Panc1 (cell line): ENCODE results near the gene MYO18A. TPM values are rescaled to one million over a fixed set of nuclear protein-coding genes. Genes with fewer than 3 reads are reported as not detected.

ENCODE experiments used
- ATAC-seq: fragments of 200-7000 bp; cut with Tn5 transposase; 2 replicates; pipeline ENCODE4 v1.9.1; 2020; ENCODE audit warnings: mild to moderate bottlenecking, moderate library complexity
- BruUV-seq: library from RNA; stranded (reverse); fragments of 400-500 nt; replicated peaks from 2 replicates; lab custom pipeline; 2021; lab: Mats Ljungman, UMichigan
- CTCF ChIA-PET: fragments of 300-600 bp; sonication (Branson Sonifier 250); formaldehyde crosslinking; loops from one replicate; lab custom pipeline; 2022; ENCODE audit warnings: antibody characterized with exemption; lab: Charles Lee
- POLR2A ChIA-PET: fragments of 300-600 bp; sonication (Branson Sonifier 250); formaldehyde crosslinking; loops from one replicate; lab custom pipeline; 2022; ENCODE audit warnings: antibody characterized with exemption; lab: Charles Lee
- DNase-seq: peaks from one replicate; pipeline ENCODE4 v3.0.0-alpha.2; 2010; ENCODE audit warnings: low read depth, low spot score
- H3K27ac ChIP-seq: 2 replicates; pipeline ENCODE4 v1.5.1; 2011; ENCODE audit warnings: mild to moderate bottlenecking, low read length, inconsistent platforms
- H3K27me3 ChIP-seq: fragments of 200-500 bp; sonication (Bioruptor generic); 2 replicates; pipeline ENCODE4 v1.6.0; 2014; ENCODE audit warnings: low read length, inconsistent platforms; ENCODE audit not compliant: control insufficient read depth, insufficient read depth
- H3K36me3 ChIP-seq: fragments of 200-500 bp; sonication (Bioruptor generic); 2 replicates; pipeline ENCODE4 v1.5.1; 2014; ENCODE audit warnings: inconsistent platforms, mild to moderate bottlenecking, low read length, moderate library complexity; ENCODE audit not compliant: control insufficient read depth, insufficient read depth
- H3K4me1 ChIP-seq: 2 replicates; pipeline ENCODE4 v1.5.1; 2011; ENCODE audit warnings: inconsistent platforms, mild to moderate bottlenecking, low read length, moderate library complexity; ENCODE audit not compliant: control insufficient read depth, insufficient read depth
- H3K4me3 ChIP-seq, 2 experiments: 2 replicates each; pipeline ENCODE4 v1.5.1; 2011 to 2012; ENCODE audit warnings: low read depth in 2 of 2, low read length in 2 of 2, mild to moderate bottlenecking in 2 of 2, inconsistent platforms in 1 of 2, moderate library complexity in 1 of 2
- H3K9me3 ChIP-seq: fragments of 200-500 bp; sonication (Bioruptor generic); 2 replicates; pipeline ENCODE4 v1.5.1; 2014; ENCODE audit warnings: low read depth, mild to moderate bottlenecking, inconsistent platforms, low read length, moderate library complexity; ENCODE audit not compliant: control insufficient read depth, insufficient read depth
- POLR2AphosphoS5 ChIP-seq: IDR thresholded peaks from 2 replicates; pipeline ENCODE4 v1.6.1; 2012; ENCODE audit warnings: mild to moderate bottlenecking, low read depth, low read length, moderate library complexity
- SIN3A ChIP-seq: IDR thresholded peaks from 2 replicates; pipeline ENCODE4 v1.6.1; 2012; ENCODE audit warnings: low read depth, mild to moderate bottlenecking, low read length, moderate library complexity, borderline replicate concordance; ENCODE audit not compliant: insufficient read depth
- TCF7L2 ChIP-seq: IDR thresholded peaks from 2 replicates; pipeline ENCODE4 v1.6.1; 2011; ENCODE audit warnings: mild to moderate bottlenecking, low read depth, low read length, inconsistent platforms
- in situ Hi-C: cut with HindIII; loops from 2 replicates; pipeline ENCODE4 v1.10.0; 2016; ENCODE audit warnings: low sequenced_read_pairs, low pct_unique_long_range_greater_than_20kb
- intact Hi-C: fragments of 100-400 bp; cut with micrococcal nuclease; formaldehyde crosslinking; loops from one replicate; pipeline ENCODE4 v1.10.0; 2022; ENCODE audit not compliant: unreplicated experiment
- total RNA-seq: library from RNA; stranded (reverse); gene quantifications from one replicate; pipeline ENCODE4 v1.2.1, GENCODE V29; 2021; ENCODE audit not compliant: unreplicated experiment
- TF ChIP-seq, protein P1 (sequence below), 2 experiments: IDR thresholded peaks; 2 replicates each; pipeline ENCODE4 v1.6.1; 2011 to 2012; ENCODE audit warnings: low read depth in 2 of 2, control low read depth in 1 of 2, low read length in 1 of 2, mild to moderate bottlenecking in 1 of 2, moderate library complexity in 1 of 2; ENCODE audit not compliant: insufficient read depth in 1 of 2
- TF ChIP-seq, protein P2 (sequence below): fragments of 450-650 bp; IDR thresholded peaks from 2 replicates; pipeline ENCODE4 v1.5.1; 2017; ENCODE audit warnings: mild to moderate bottlenecking

MYO18A gene
- total RNA-seq, 1 experiment from 2014 or later = 108 TPM

DNA sequence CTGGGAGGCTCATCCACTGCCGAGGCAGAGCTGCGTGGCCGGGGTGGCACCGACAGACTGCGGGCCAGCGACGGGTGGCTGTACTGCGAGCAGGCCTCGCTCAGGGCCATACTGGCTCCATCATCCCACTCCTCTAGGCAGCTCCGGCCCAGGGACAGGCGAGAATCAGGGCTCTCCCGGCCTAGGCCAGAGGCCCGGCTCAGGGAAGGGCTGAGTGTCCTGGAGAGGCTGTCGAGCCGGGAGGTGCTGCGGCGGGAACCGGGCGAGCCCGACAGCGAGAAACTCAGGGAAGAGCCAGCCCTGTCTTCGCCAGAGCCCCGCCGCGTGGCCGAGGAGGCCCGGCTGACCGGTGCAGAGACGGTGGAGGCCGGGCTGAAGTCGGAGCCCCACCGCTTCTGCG is 99.9 kb downstream of the MYO18A start:
- Histone ChIP-seq H3K4me3 (no peak overlapping the region), H3K27me3 (no peaks in the 10 kb centered on the region), H3K9me3 (no peaks in the 10 kb centered on the region), H3K4me1 (no peaks in the 10 kb centered on the region), H3K36me3 (peaks cover 5% of the 10 kb centered on the region), H3K27ac (no peak overlapping the region)
- intact Hi-C loops (no loop called here), in situ Hi-C loops (no loop called here)
- ATAC-seq = no peak
- ChIA-PET POLR2A (interaction anchor here (1.1 kb wide), 1 partner anchor 20 kb away, joined by 4 read pairs; no protein-coding TSS in a partner anchor), CTCF (no interaction called here)
- no peak for DNase-seq
- BruUV-seq = no TSS peak
- TF ChIP-seq, protein P1, sequence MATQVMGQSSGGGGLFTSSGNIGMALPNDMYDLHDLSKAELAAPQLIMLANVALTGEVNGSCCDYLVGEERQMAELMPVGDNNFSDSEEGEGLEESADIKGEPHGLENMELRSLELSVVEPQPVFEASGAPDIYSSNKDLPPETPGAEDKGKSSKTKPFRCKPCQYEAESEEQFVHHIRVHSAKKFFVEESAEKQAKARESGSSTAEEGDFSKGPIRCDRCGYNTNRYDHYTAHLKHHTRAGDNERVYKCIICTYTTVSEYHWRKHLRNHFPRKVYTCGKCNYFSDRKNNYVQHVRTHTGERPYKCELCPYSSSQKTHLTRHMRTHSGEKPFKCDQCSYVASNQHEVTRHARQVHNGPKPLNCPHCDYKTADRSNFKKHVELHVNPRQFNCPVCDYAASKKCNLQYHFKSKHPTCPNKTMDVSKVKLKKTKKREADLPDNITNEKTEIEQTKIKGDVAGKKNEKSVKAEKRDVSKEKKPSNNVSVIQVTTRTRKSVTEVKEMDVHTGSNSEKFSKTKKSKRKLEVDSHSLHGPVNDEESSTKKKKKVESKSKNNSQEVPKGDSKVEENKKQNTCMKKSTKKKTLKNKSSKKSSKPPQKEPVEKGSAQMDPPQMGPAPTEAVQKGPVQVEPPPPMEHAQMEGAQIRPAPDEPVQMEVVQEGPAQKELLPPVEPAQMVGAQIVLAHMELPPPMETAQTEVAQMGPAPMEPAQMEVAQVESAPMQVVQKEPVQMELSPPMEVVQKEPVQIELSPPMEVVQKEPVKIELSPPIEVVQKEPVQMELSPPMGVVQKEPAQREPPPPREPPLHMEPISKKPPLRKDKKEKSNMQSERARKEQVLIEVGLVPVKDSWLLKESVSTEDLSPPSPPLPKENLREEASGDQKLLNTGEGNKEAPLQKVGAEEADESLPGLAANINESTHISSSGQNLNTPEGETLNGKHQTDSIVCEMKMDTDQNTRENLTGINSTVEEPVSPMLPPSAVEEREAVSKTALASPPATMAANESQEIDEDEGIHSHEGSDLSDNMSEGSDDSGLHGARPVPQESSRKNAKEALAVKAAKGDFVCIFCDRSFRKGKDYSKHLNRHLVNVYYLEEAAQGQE (IDR thresholded peaks at IDR 0.05; ENCODE audit: insufficient read depth in 1 of 2, low read depth in 2 of 2, low read length in 1 of 2) = no peak
- TF ChIP-seq, protein P2, sequence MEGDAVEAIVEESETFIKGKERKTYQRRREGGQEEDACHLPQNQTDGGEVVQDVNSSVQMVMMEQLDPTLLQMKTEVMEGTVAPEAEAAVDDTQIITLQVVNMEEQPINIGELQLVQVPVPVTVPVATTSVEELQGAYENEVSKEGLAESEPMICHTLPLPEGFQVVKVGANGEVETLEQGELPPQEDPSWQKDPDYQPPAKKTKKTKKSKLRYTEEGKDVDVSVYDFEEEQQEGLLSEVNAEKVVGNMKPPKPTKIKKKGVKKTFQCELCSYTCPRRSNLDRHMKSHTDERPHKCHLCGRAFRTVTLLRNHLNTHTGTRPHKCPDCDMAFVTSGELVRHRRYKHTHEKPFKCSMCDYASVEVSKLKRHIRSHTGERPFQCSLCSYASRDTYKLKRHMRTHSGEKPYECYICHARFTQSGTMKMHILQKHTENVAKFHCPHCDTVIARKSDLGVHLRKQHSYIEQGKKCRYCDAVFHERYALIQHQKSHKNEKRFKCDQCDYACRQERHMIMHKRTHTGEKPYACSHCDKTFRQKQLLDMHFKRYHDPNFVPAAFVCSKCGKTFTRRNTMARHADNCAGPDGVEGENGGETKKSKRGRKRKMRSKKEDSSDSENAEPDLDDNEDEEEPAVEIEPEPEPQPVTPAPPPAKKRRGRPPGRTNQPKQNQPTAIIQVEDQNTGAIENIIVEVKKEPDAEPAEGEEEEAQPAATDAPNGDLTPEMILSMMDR = no peak
- no peak for TF ChIP-seq POLR2AphosphoS5

DNA sequence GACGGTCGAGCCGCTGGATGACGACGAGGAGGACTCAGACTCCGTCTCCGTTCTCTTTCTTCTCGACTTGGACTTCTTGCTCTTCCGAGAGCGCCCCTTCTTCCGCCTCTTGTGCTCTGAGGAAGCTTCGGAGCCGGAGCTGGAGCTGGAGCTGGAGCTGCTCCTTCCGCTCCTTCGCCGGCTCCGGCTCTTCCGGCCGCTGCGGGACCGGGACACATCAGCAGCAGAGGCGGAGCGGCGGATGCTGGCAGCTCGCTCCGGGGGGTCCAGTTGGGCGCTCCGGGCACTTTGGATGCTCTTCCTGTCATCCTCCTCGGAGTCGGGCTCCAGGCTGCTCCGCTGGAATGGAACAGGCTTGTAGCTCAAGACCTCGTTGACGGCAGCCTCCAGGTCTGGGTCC is 100.3 kb downstream of the MYO18A start:
- DNase-seq = no peak
- intact Hi-C loops (no loop called here), in situ Hi-C loops (no loop called here)
- POLR2A ChIA-PET = interaction anchor here (1.1 kb wide), 1 partner anchor 20 kb away, joined by 4 read pairs; no protein-coding TSS in a partner anchor
- BruUV-seq = no TSS peak
- Histone ChIP-seq H3K36me3 (peaks cover 5% of the 10 kb centered on the region), H3K4me3 (no peak overlapping the region), H3K9me3 (no peaks in the 10 kb centered on the region), H3K27me3 (no peaks in the 10 kb centered on the region), H3K27ac (no peak overlapping the region), H3K4me1 (no peaks in the 10 kb centered on the region)
- CTCF ChIA-PET = no interaction called here
- no peak for TF ChIP-seq POLR2AphosphoS5
- TF ChIP-seq, protein P2 = no peak
- TF ChIP-seq, protein P1 (IDR thresholded peaks at IDR 0.05; ENCODE audit: insufficient read depth in 1 of 2, low read depth in 2 of 2, low read length in 1 of 2) = no peak
- TF ChIP-seq TCF7L2 = no peak
- TF ChIP-seq SIN3A = no peak
- no peak for ATAC-seq
